ENCODE results near the gene CEP164. TPM values are rescaled to one million over a fixed set of nuclear protein-coding genes. Genes with fewer than 3 reads are reported as not detected.

Gene CEP164
- total RNA-seq, 4 donors from 2014 or later, result 23.1 to 56.5 (median 29.0) TPM

DNA sequence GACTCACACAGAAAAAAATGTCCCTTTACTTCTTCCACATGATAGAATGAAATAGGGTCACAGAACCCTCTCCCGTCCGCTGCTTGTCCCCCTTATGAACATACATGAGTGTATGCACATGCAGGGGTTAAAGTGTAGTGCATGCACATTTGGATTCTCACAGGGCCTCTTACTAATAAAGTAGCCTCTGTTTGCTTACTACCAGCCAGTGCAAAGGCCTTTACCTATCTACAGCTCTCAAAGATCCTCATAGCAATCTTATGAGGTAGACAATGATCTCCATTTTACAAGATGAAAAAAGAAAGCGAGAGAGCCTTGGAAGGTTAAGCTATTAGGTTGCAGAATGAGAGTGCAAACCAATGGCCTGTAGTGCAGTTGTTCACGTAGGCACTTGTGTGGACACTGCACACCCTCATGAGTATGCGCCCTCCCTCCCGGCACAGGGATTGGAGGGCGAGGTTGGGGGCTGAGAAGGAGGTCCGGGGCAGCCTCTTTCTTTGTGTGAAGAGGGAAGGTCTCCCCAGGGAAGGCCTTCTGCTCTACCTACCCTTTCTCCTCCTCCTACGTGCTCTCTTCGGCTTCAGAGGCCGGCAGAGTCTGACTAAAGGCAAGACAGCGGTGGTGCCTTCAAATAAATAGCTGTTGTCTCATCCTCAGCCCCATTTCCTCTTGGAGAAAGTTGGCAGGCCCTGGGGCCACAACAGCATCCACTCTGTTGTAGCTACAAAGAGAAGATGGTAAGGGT is 91.3 kb downstream of the CEP164 start:
- whole genome bisulfite sequencing, 2 donors, result 84 to 93% methylated on average over 12 of the region's 12 CpGs
- Histone ChIP-seq H3K27ac (no peak overlapping the region), H3K36me3 (no peaks in the 10 kb centered on the region), H3K4me1 (no peaks in the 10 kb centered on the region), H3K4me3 (replicated peaks in 1 of 3) (no peak overlapping the region), H3K9me3 (no peaks in the 10 kb centered on the region), H3K27me3 (no peaks in the 10 kb centered on the region)
- intact Hi-C loops (cut with DNase I), result no loop called here
- no peak for TF ChIP-seq POLR2A (IDR thresholded peaks at IDR 0.05)
- TF ChIP-seq, protein P1, sequence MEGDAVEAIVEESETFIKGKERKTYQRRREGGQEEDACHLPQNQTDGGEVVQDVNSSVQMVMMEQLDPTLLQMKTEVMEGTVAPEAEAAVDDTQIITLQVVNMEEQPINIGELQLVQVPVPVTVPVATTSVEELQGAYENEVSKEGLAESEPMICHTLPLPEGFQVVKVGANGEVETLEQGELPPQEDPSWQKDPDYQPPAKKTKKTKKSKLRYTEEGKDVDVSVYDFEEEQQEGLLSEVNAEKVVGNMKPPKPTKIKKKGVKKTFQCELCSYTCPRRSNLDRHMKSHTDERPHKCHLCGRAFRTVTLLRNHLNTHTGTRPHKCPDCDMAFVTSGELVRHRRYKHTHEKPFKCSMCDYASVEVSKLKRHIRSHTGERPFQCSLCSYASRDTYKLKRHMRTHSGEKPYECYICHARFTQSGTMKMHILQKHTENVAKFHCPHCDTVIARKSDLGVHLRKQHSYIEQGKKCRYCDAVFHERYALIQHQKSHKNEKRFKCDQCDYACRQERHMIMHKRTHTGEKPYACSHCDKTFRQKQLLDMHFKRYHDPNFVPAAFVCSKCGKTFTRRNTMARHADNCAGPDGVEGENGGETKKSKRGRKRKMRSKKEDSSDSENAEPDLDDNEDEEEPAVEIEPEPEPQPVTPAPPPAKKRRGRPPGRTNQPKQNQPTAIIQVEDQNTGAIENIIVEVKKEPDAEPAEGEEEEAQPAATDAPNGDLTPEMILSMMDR (IDR thresholded peaks at IDR 0.05), result no peak
- no peak for DNase-seq

DNA sequence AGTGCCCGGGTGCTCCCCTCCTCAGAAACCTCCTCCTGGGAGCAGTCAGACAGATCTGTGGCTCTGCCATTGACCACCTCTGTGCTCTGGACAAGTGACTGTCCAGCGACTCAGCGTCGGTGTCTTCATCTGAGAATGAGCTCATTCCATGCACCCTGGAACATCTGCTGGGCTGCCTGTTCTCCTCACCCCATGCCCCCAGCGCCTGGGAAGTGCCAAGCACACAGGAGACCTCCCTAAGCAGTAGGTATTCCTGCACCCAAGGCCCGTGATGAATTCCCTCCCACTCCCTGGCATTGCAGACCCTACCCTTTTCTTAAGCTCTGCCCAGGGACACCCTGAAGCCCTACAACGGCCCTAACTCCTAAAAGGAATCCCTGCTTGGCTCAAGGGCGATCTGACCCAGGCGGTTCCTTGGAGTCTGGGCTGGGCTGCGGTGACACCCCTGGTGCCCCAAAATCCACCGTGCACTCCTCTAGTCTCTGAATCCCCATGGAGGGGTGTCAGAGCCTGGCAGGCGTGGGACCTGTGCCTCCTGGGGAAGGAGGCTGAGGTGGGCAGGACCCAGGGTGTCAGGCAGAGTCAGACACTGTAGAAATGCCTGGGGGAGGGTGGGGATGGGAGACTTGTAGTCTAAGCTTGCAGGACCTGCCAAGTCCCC is 92.0 kb downstream of the CEP164 start:
- no peaks in the 10 kb centered on the region for H3K27me3 ChIP-seq
- H3K36me3 ChIP-seq, result no peaks in the 10 kb centered on the region
- H3K4me3 ChIP-seq (replicated peaks in 1 of 3), result no peak overlapping the region
- WGBS, 2 donors, result 65 to 90% methylated on average over 7 to 9 of the region's 12 CpGs
- TF ChIP-seq POLR2A (IDR thresholded peaks at IDR 0.05), result no peak
- TF ChIP-seq, protein P1 (IDR thresholded peaks at IDR 0.05), result no peak
- H3K9me3 ChIP-seq, result no peaks in the 10 kb centered on the region
- no peak overlapping the region for H3K27ac ChIP-seq
- no peak for DNase-seq
- H3K4me1 ChIP-seq, result no peaks in the 10 kb centered on the region
- intact Hi-C loops (cut with DNase I), result no loop called here

DNA sequence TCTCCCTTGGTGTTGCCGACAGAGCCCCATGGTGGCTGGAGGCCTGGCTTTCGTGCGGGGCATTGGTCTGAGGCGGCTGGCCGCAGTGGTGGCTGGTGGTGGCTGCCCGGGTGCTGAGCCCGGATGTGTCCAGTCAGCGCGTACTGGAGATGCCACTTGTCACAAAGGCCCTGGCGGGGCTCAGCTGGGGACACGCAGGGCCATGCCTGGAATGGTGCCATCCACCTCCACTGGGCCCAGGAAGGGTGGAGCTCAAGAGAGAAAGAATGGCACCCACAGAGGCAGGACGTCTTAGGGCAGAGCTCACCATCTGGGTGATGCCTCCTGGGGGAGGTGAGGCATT is 92.5 kb downstream of the CEP164 start:
- no peaks in the 10 kb centered on the region for H3K4me1 ChIP-seq
- no peaks in the 10 kb centered on the region for H3K27me3 ChIP-seq
- TF ChIP-seq POLR2A (IDR thresholded peaks at IDR 0.05), result no peak
- TF ChIP-seq, protein P1 (IDR thresholded peaks at IDR 0.05), result no peak
- no peaks in the 10 kb centered on the region for H3K9me3 ChIP-seq
- 42 to 77% methylated on average over 12 of the region's 12 CpGs for WGBS, 2 donors
- H3K4me3 ChIP-seq (replicated peaks in 1 of 3), result no peak overlapping the region
- no peaks in the 10 kb centered on the region for H3K36me3 ChIP-seq
- intact Hi-C loops (cut with DNase I), result no loop called here
- H3K27ac ChIP-seq, result no peak overlapping the region
- peak; percentile 46 to 54 for DNase-seq

DNA sequence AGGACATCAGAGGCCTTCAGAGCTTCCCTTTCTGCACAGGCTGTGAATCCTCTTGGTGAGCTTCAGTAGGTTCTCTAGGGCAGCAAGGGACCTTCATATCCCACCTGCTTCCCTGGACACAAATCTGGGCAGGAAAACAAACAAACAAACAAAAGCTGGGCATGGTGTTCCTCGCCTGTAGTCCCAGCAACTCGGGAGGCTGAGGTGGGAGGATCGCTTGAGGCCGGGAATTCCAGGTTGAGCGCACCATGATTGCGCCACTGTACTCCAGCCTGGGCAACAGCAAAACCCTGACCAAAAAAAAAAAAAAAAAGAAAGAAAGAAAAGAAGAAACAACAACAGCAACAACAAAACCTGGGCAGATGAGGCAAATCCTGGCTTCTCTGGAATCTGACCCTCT is 92.9 kb downstream of the CEP164 start:
- 94 to 95% methylated on average over 6 of the region's 6 CpGs for WGBS, 2 donors
- Histone ChIP-seq H3K36me3 (no peaks in the 10 kb centered on the region), H3K4me1 (no peaks in the 10 kb centered on the region), H3K27me3 (no peaks in the 10 kb centered on the region), H3K4me3 (replicated peaks in 1 of 3) (no peak overlapping the region), H3K9me3 (no peaks in the 10 kb centered on the region), H3K27ac (no peak overlapping the region)
- intact Hi-C loops (cut with DNase I), result no loop called here
- no peak for TF ChIP-seq POLR2A (IDR thresholded peaks at IDR 0.05)
- DNase-seq, result no peak

DNA sequence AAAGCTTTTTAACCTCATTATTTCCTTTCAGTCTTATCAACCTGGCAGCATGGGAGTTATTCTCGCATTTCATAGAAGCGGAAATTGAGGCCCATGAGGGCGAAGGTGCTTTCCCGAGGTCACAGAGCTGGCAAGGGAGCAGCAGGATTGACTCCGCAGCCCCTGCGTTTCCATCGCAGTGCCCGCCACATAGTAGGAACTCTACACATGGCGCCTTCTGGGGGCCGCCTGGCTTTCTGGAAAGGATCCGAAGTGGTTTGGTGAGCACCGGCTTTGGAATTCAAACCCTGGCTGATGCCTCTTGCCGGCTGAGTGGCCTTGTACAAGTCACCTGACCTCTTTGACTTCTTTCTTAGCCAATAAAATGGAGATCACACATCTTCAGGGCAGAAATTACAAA is 93.4 kb downstream of the CEP164 start:
- Histone ChIP-seq H3K9me3 (no peaks in the 10 kb centered on the region), H3K4me3 (replicated peaks in 1 of 3) (no peak overlapping the region), H3K27me3 (no peaks in the 10 kb centered on the region), H3K36me3 (no peaks in the 10 kb centered on the region), H3K4me1 (peaks cover 0 to 1% of the 10 kb centered on the region in 2 donors), H3K27ac (no peak overlapping the region)
- TF ChIP-seq POLR2A (IDR thresholded peaks at IDR 0.05), result no peak
- TF ChIP-seq, protein P1 (IDR thresholded peaks at IDR 0.05), result no peak
- DNase-seq, result no peak
- intact Hi-C loops (cut with DNase I), result no loop called here
- 84 to 86% methylated on average over 11 to 13 of the region's 13 CpGs for WGBS, 2 donors

Measured in thyroid gland (tissue), 4 donors.